Endothelial cell of umbilical vein (primary cell): ENCODE measurements around the gene FNIP2. TPM values are rescaled to one million over a fixed set of nuclear protein-coding genes. Genes with fewer than 3 reads are reported as not detected.

ENCODE experiments used
- BruUV-seq: library from RNA; stranded (reverse); fragments of 400-500 nt; replicated peaks from 2 replicates; lab custom pipeline; 2021; lab: Mats Ljungman, UMichigan
- CTCF ChIA-PET: fragments of 300-600, 350-600 bp; sonication (Branson Sonifier 250); formaldehyde crosslinking; loops from one replicate; lab custom pipeline; 2021; ENCODE audit warnings: antibody characterized with exemption, inconsistent platforms; lab: Charles Lee
- POLR2A ChIA-PET: fragments of 300-600, 350-600 bp; sonication (Branson Sonifier 250); formaldehyde crosslinking; loops from one replicate; lab custom pipeline; 2021; ENCODE audit warnings: antibody characterized with exemption, inconsistent platforms; lab: Charles Lee
- DNase-seq: peaks from one replicate; pipeline ENCODE4 v3.0.0-alpha.2; 2011; ENCODE audit warnings: low read depth, low spot score
- FAIRE-seq: peaks from 2 replicates; lab custom pipeline; 2011; peaks lifted over from hg19 to GRCh38; lab: Jason Lieb, UNC
- H2AFZ ChIP-seq: 2 replicates; pipeline ENCODE4 v1.6.0; 2012; ENCODE audit warnings: low read depth, low read length, control low read depth, inconsistent platforms
- H3K27ac ChIP-seq: 2 replicates; pipeline ENCODE4 v1.5.1; 2011; ENCODE audit warnings: low read depth, mild to moderate bottlenecking, control low read depth, low read length, moderate library complexity; ENCODE audit not compliant: insufficient read depth
- H3K27me3 ChIP-seq, 2 experiments: 2 replicates each; pipeline versions ENCODE4 v1.6.0 to v1.6.1; 2011; ENCODE audit warnings: low read length in 2 of 2, mixed read lengths in 1 of 2; ENCODE audit not compliant: control insufficient read depth in 2 of 2, insufficient read depth in 2 of 2
- H3K36me3 ChIP-seq, 2 experiments: 2 replicates in 1 of 2; 3 replicates in 1 of 2; pipeline ENCODE4 v1.5.1; 2011; ENCODE audit warnings: low read length in 2 of 2, mild to moderate bottlenecking in 1 of 2, moderate library complexity in 1 of 2; ENCODE audit not compliant: control insufficient read depth in 2 of 2, insufficient read depth in 2 of 2; ENCODE audit errors: extremely low read depth in 1 of 2
- H3K4me1 ChIP-seq: 3 replicates; pipeline ENCODE4 v1.5.1; 2011; ENCODE audit warnings: mild to moderate bottlenecking, low read length; ENCODE audit not compliant: control insufficient read depth, insufficient read depth; ENCODE audit errors: extremely low read depth
- H3K4me2 ChIP-seq: 2 replicates; pipeline ENCODE4 v1.6.1; 2011; ENCODE audit warnings: low read length, control low read depth, mixed read lengths; ENCODE audit not compliant: insufficient read depth
- H3K4me3 ChIP-seq, 3 experiments: fragments of 200-600 bp in 1 of 3; sonication (generic), shearing (Covaris generic) in 1 of 3; replicated peaks in 1 of 3; 2 replicates each; pipeline ENCODE4 v1.5.1; 2011 to 2016; ENCODE audit warnings: control low read depth in 3 of 3, low read length in 3 of 3, mild to moderate bottlenecking in 2 of 3, inconsistent platforms in 1 of 3, low read depth in 1 of 3, moderate library complexity in 1 of 3; ENCODE audit not compliant: insufficient read depth in 1 of 3
- H3K79me2 ChIP-seq: 2 replicates; pipeline ENCODE4 v1.6.0; 2012; ENCODE audit warnings: low read length, inconsistent platforms; ENCODE audit not compliant: control insufficient read depth, insufficient read depth
- H3K9ac ChIP-seq: replicated peaks from 2 replicates; pipeline ENCODE3; 2011; ENCODE audit warnings: low read length, control low read depth; ENCODE audit not compliant: insufficient read depth; ENCODE audit errors: extremely low read depth
- H3K9me1 ChIP-seq: replicated peaks from 3 replicates; pipeline ENCODE4 v1.6.0; 2011; ENCODE audit warnings: mild to moderate bottlenecking, low read length; ENCODE audit not compliant: control insufficient read depth, insufficient read depth; ENCODE audit errors: extremely low read depth
- H3K9me3 ChIP-seq: replicated peaks from 2 replicates; pipeline ENCODE4 v1.5.1; 2012; ENCODE audit warnings: low read length, inconsistent platforms; ENCODE audit not compliant: control insufficient read depth, insufficient read depth
- H4K20me1 ChIP-seq: replicated peaks from 2 replicates; pipeline ENCODE3; 2011; ENCODE audit warnings: mild to moderate bottlenecking, low read length; ENCODE audit not compliant: control insufficient read depth, insufficient read depth; ENCODE audit errors: extremely low read depth
- EZH2 ChIP-seq: IDR thresholded peaks from 2 replicates; pipeline ENCODE4 v1.6.1; 2012; ENCODE audit warnings: borderline replicate concordance, low read depth, mild to moderate bottlenecking, moderate library complexity, low read length, inconsistent platforms; ENCODE audit not compliant: severe bottlenecking
- FOS ChIP-seq: IDR thresholded peaks from 2 replicates; pipeline ENCODE4 v1.6.1; 2011; ENCODE audit warnings: mild to moderate bottlenecking, low read length, moderate library complexity, borderline replicate concordance; ENCODE audit not compliant: insufficient read depth
- GATA2 ChIP-seq: IDR thresholded peaks from 2 replicates; pipeline ENCODE4 v1.7.0; 2011; ENCODE audit warnings: low read depth, mild to moderate bottlenecking, moderate library complexity, mixed read lengths, low read length; ENCODE audit not compliant: insufficient read length, insufficient read depth
- JUN ChIP-seq: IDR thresholded peaks from 2 replicates; pipeline ENCODE4 v1.6.1; 2011; ENCODE audit warnings: borderline replicate concordance, low read depth; ENCODE audit not compliant: insufficient read length, insufficient read depth
- MYC ChIP-seq: IDR thresholded peaks from one replicate; pipeline ENCODE4 v1.6.1; 2011; ENCODE audit warnings: mild to moderate bottlenecking, low read depth, low read length
- POLR2A ChIP-seq: IDR thresholded peaks from 2 replicates; pipeline ENCODE4 v1.6.1; 2012; ENCODE audit warnings: low read depth, mild to moderate bottlenecking, control low read depth, low read length
- POLR2AphosphoS5 ChIP-seq: IDR thresholded peaks from 2 replicates; pipeline ENCODE4 v1.6.1; 2012; ENCODE audit warnings: low read depth, mild to moderate bottlenecking, control low read depth, low read length, moderate library complexity; ENCODE audit not compliant: insufficient read depth
- dilution Hi-C: fragments of 300-500 bp; cut with MboI; formaldehyde crosslinking; loops from one replicate; pipeline ENCODE4 v1.15.0; 2019; ENCODE audit warnings: low sequenced_read_pairs; ENCODE audit not compliant: extremely low pct_ligation_motif_present
- intact Hi-C: fragments of 100-400 bp; cut with micrococcal nuclease; formaldehyde crosslinking; loops from one replicate; pipeline ENCODE4 v1.10.0; 2022
- polyA plus RNA-seq, 4 experiments: library from polyadenylated mRNA; depleted of rRNA in 3 of 4; stranded (reverse) in 3 of 4; unstranded in 1 of 4; fragments of >200 nt; gene quantifications; 2 replicates each; pipeline versions ENCODE4 v1.2.1 to v1.2.3, GENCODE V29; 2011 to 2012; ENCODE audit warnings: missing spikeins in 1 of 4
- total RNA-seq: library from RNA; stranded (reverse); gene quantifications from 2 replicates; pipeline ENCODE4 v1.2.3, GENCODE V29; 2021
- TF ChIP-seq, protein P1 (sequence below): IDR thresholded peaks from 2 replicates; pipeline ENCODE4 v1.6.1; 2011; ENCODE audit not compliant: insufficient read depth, insufficient read length
- TF ChIP-seq, protein P2 (sequence below), 2 donors: IDR thresholded peaks; 1 replicate in 1 of 2; 2 replicates in 1 of 2; pipeline ENCODE4 v1.5.1; 2011; ENCODE audit warnings: low read length in 2 of 2, mild to moderate bottlenecking in 2 of 2, moderate library complexity in 2 of 2, control low read depth in 1 of 2, inconsistent platforms in 1 of 2, low read depth in 1 of 2; ENCODE audit not compliant: insufficient read depth in 1 of 2; ENCODE audit errors: extremely low read depth in 1 of 2

FNIP2 gene
- total and polyA plus RNA-seq, 2 donors (not counting 3 experiments of a cell fraction or from before 2014, with no cell fraction given), result 4.5 to 14.4 TPM

DNA sequence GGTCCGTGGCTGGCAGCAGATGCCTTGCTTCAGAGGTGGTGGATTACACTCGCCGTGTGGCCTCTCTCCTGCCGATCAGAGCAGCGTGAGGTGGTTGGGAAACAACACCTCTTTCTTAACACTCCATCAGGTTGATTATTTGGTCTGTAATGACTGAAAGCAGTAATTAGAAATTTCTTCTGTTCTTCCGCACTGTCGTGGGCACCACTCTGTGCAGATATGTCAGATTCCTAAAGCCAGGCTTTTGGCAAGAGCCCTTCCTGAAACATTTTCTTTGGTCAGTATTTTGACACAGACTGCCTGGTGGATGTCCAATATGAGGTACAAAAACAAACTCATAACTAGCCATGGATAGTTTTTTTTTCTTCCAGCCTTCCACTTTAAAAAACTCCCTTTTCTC, 100.9 kb downstream of the FNIP2 start:
- FAIRE-seq, result no peak
- Histone ChIP-seq H3K79me2 (no peaks in the 10 kb centered on the region), H3K4me1 (peaks cover 15% of the 10 kb centered on the region), H2AFZ (no peak overlapping the region), H4K20me1 (no peaks in the 10 kb centered on the region), H3K4me2 (no peak overlapping the region), H3K4me3 (no peak overlapping the region), H3K9me1 (no peaks in the 10 kb centered on the region), H3K36me3 (peaks cover 0 to 6% of the 10 kb centered on the region in 2 experiments), H3K27me3 (no peaks in the 10 kb centered on the region), H3K9me3 (no peaks in the 10 kb centered on the region), H3K27ac (no peak overlapping the region), H3K9ac (no peak overlapping the region)
- CTCF ChIA-PET, result no interaction called here
- dilution Hi-C loops, result no loop called here
- POLR2A ChIA-PET, result no interaction called here
- intact Hi-C loops, result loop anchor here (5.0 kb wide), 2 partner anchors 233 to 578 kb away; partner anchors contain the start of gene RAPGEF2
- no TSS peak for BruUV-seq
- DNase-seq, result no peak
- TF ChIP-seq POLR2AphosphoS5, result no peak
- no peak for TF ChIP-seq JUN
- no peak for TF ChIP-seq FOS
- no peak for TF ChIP-seq POLR2A
- no peak for TF ChIP-seq MYC
- TF ChIP-seq, protein P1, sequence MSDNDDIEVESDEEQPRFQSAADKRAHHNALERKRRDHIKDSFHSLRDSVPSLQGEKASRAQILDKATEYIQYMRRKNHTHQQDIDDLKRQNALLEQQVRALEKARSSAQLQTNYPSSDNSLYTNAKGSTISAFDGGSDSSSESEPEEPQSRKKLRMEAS, result no peak
- TF ChIP-seq EZH2, result no peak
- TF ChIP-seq, protein P2, sequence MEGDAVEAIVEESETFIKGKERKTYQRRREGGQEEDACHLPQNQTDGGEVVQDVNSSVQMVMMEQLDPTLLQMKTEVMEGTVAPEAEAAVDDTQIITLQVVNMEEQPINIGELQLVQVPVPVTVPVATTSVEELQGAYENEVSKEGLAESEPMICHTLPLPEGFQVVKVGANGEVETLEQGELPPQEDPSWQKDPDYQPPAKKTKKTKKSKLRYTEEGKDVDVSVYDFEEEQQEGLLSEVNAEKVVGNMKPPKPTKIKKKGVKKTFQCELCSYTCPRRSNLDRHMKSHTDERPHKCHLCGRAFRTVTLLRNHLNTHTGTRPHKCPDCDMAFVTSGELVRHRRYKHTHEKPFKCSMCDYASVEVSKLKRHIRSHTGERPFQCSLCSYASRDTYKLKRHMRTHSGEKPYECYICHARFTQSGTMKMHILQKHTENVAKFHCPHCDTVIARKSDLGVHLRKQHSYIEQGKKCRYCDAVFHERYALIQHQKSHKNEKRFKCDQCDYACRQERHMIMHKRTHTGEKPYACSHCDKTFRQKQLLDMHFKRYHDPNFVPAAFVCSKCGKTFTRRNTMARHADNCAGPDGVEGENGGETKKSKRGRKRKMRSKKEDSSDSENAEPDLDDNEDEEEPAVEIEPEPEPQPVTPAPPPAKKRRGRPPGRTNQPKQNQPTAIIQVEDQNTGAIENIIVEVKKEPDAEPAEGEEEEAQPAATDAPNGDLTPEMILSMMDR (IDR thresholded peaks at IDR 0.05; ENCODE audit: extremely low read depth in 1 of 2, insufficient read depth in 1 of 2, low read depth in 1 of 2, low read length in 2 of 2), result no peak
- TF ChIP-seq GATA2, result no peak
